Small intestine (tissue), 7 donors: ENCODE results near the gene RNU6-1. TPM values are rescaled to one million over a fixed set of nuclear protein-coding genes. Genes with fewer than 3 reads are reported as not detected.

Experiments used
- DNase-seq, 2 donors: peaks; one replicate each; pipeline versions ENCODE4 v3.0.0 to v3.0.0-alpha.2; 2013
- FAIRE-seq: peaks from 2 replicates; lab custom pipeline; 2012; peaks lifted over from hg19 to GRCh38; lab: Jason Lieb, UNC
- H3K27ac ChIP-seq, 3 donors: one replicate each; pipeline ENCODE4 v1.5.1; 2013; ENCODE audit warnings: low read length in 2 of 3, mild to moderate bottlenecking in 2 of 3, control low read depth in 1 of 3, inconsistent platforms in 1 of 3, low read depth in 1 of 3, moderate library complexity in 1 of 3
- H3K27me3 ChIP-seq, 3 donors: one replicate each; pipeline ENCODE4 v1.6.1; 2013; ENCODE audit warnings: low read length in 3 of 3, inconsistent platforms in 1 of 3; ENCODE audit not compliant: control insufficient read depth in 3 of 3, insufficient read depth in 3 of 3
- H3K36me3 ChIP-seq, 3 donors: one replicate each; pipeline ENCODE4 v1.6.1; 2013; ENCODE audit warnings: low read length in 3 of 3, inconsistent platforms in 1 of 3, low read depth in 1 of 3, mild to moderate bottlenecking in 1 of 3, moderate library complexity in 1 of 3; ENCODE audit not compliant: control insufficient read depth in 3 of 3, insufficient read depth in 2 of 3
- H3K4me1 ChIP-seq, 3 donors: one replicate each; pipeline ENCODE4 v1.6.1; 2013; ENCODE audit warnings: low read length in 2 of 3, inconsistent platforms in 1 of 3, low read depth in 1 of 3, mild to moderate bottlenecking in 1 of 3, moderate library complexity in 1 of 3; ENCODE audit not compliant: control insufficient read depth in 3 of 3, insufficient read depth in 2 of 3
- H3K4me3 ChIP-seq, 3 donors: one replicate each; pipeline ENCODE4 v1.5.1; 2013; ENCODE audit warnings: low read length in 3 of 3, control low read depth in 1 of 3, inconsistent platforms in 1 of 3, low read depth in 1 of 3, mild to moderate bottlenecking in 1 of 3, moderate library complexity in 1 of 3
- H3K9me3 ChIP-seq, 2 donors: one replicate each; pipeline ENCODE4 v1.6.1; 2013; ENCODE audit warnings: low read depth in 1 of 2, low read length in 1 of 2; ENCODE audit not compliant: control insufficient read depth in 2 of 2, insufficient read depth in 1 of 2
- WGBS, 3 donors: extraction: QIAGEN DNeasy Blood & Tissue Kit; methylation state at CpG; one replicate each; pipeline ENCODE4 v1.1.7; 2013; 5-methylcytosine and 5-hydroxymethylcytosine counted together
- polyA plus RNA-seq, 4 donors: library from polyadenylated mRNA; stranded (reverse) in 3 of 4; unstranded in 1 of 4; fragments of 200-250 nt in 3 of 4; fragments of 120-200 nt in 1 of 4; gene quantifications; one replicate each; pipeline versions ENCODE4 v1.2.1 to v1.2.3, GENCODE V29; 2013
- donor health status: healthy with polysubstance abuse.
- donor health status: control.
- donor health status: control.
- donor health status: Bipolar disorder and iron deficiency.
- donor health status: healthy.

RNU6-1 gene
- polyA plus RNA-seq, 4 donors: not detected

GRCh38 chr15:67882487-67883233 is 42.8 kb upstream of the RNU6-1 start:
- FAIRE-seq: no peak
- H3K27ac ChIP-seq: no peak overlapping the region
- WGBS, 3 donors: 77 to 82% (median 77%) methylated on average over 8 of the region's 8 CpGs
- no peaks in the 10 kb centered on the region for H3K9me3 ChIP-seq
- no peak overlapping the region for H3K4me3 ChIP-seq
- no peak for DNase-seq
- no peaks in the 10 kb centered on the region for H3K27me3 ChIP-seq
- H3K36me3 ChIP-seq: no peaks in the 10 kb centered on the region
- peaks cover 0 to 21% (median 2%) of the 10 kb centered on the region in 3 donors for H3K4me1 ChIP-seq

DNA sequence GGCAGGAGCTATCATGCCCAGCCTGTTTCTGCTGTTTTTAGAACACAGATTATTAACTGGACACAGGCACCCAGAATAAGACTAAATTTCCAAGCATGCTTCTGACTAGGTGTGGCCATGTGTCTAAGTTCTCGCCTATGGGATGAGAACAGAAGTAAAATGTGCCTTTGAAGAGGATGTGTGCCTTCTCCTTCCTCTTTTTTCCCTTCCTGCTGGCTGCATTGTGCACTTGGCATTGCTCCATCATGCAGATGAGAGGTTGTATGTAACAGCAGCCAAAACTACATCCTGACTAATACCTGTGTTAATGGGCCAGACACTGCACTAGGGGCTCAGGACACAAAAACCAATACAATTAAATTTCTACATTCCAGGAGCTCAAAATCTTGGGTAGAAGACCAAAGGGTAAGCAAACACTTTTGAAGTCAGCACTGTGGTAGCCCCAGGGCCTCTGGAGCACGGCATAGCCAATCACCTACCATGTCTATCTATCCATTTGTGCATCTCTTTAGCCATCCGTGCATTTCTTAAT is 40.9 kb upstream of the RNU6-1 start:
- no peaks in the 10 kb centered on the region for H3K27me3 ChIP-seq
- peak in 1 of 2 donors; percentile 27 for DNase-seq
- WGBS, 3 donors: 77 to 86% (median 78%) methylated on average over 3 of the region's 3 CpGs
- H3K4me3 ChIP-seq: no peak overlapping the region
- peaks cover 0 to 21% (median 2%) of the 10 kb centered on the region in 3 donors for H3K4me1 ChIP-seq
- no peak overlapping the region for H3K27ac ChIP-seq
- H3K36me3 ChIP-seq: no peaks in the 10 kb centered on the region
- no peaks in the 10 kb centered on the region for H3K9me3 ChIP-seq
- FAIRE-seq: no peak

- WGBS, 3 donors: 86 to 96% (median 93%) methylated on average over 11 of the region's 11 CpGs
- Histone ChIP-seq H3K4me1 (peaks cover 0 to 12% (median 2%) of the 10 kb centered on the region in 3 donors), H3K27me3 (no peaks in the 10 kb centered on the region), H3K36me3 (no peaks in the 10 kb centered on the region), H3K27ac (no peak overlapping the region), H3K4me3 (no peak overlapping the region), H3K9me3 (no peaks in the 10 kb centered on the region)
- no peak for DNase-seq
- no peak for FAIRE-seq
These were observed 39.7 kb upstream of the RNU6-1 start for GRCh38 chr15:67879440-67880129.

DNA sequence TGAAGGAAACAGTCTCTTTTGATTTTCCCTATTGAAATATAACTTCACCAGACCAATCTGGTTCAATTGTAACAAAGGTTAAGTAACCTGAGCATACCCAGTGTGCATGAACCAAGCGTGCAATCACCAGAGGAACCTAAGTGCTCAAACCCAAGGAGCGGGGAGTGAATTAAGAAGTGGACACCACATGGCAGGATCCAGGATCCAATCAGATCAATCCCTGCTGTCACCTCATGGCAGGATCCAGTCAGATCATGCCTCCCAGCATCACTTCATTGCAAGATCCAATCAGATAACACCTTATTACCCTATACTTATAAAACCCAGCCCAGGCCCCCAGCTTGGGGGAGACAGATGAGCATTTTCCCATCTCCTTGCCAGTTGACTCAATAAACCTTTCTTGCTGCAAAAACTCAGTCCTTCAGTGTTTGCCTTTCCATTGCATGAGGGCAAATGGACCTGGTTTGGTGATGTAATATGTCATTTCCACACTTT is 38.9 kb upstream of the RNU6-1 start:
- 86 to 98% (median 98%) methylated on average over 2 of the region's 2 CpGs for WGBS, 3 donors

DNA sequence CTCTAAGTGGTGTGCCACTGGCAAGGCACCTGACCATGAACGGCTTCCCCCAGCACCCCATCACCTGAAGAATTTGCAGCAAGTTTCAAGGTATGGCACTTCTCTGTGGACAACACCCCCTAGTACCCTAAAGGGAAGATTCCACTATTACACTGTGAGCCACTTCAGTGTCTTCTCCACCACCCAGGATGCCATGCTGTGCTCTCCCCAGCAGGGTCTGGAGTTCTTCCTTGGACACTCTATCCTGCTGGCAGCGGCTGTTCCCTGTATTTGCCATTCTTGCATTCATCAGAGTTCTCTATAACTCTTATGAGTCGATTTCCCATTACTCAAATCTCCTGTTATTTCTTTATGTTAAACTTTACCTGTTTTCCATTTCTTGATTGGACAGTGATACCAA is 33.9 kb upstream of the RNU6-1 start:
- no peaks in the 10 kb centered on the region for H3K4me1 ChIP-seq
- FAIRE-seq (no peak), DNase-seq (no peak)
- 90 to 94% (median 92%) methylated on average over 3 of the region's 3 CpGs for WGBS, 3 donors
- H3K36me3 ChIP-seq: no peaks in the 10 kb centered on the region
- H3K9me3 ChIP-seq: peaks cover 2 to 19% of the 10 kb centered on the region in 2 donors
- H3K27ac ChIP-seq: no peak overlapping the region
- no peaks in the 10 kb centered on the region for H3K27me3 ChIP-seq
- no peak overlapping the region for H3K4me3 ChIP-seq

More for the DNA sequence above, 38.9 kb upstream of the RNU6-1 start:
- FAIRE-seq (no peak), DNase-seq (no peak)
- Histone ChIP-seq H3K9me3 (peaks cover 0 to 1% of the 10 kb centered on the region in 2 donors), H3K4me3 (no peak overlapping the region), H3K27ac (no peak overlapping the region), H3K27me3 (no peaks in the 10 kb centered on the region), H3K36me3 (no peaks in the 10 kb centered on the region), H3K4me1 (peaks cover 0 to 5% (median 2%) of the 10 kb centered on the region in 3 donors)

GRCh38 chr15:67870868-67871408 is 31.1 kb upstream of the RNU6-1 start:
- peaks cover 2 to 19% of the 10 kb centered on the region in 2 donors for H3K9me3 ChIP-seq
- no peaks in the 10 kb centered on the region for H3K36me3 ChIP-seq
- H3K4me3 ChIP-seq: no peak overlapping the region
- H3K4me1 ChIP-seq: no peaks in the 10 kb centered on the region
- FAIRE-seq (no peak), DNase-seq (no peak)
- H3K27ac ChIP-seq: no peak overlapping the region
- no peaks in the 10 kb centered on the region for H3K27me3 ChIP-seq

- Histone ChIP-seq H3K27ac (no peak overlapping the region), H3K27me3 (no peaks in the 10 kb centered on the region), H3K4me3 (no peak overlapping the region), H3K4me1 (no peaks in the 10 kb centered on the region), H3K9me3 (peaks cover 2 to 19% of the 10 kb centered on the region in 2 donors), H3K36me3 (no peaks in the 10 kb centered on the region)
- 65 to 87% (median 85%) methylated on average over 3 of the region's 3 CpGs for WGBS, 3 donors
- DNase-seq (no peak), FAIRE-seq (no peak)
These were observed 29.9 kb upstream of the RNU6-1 start for GRCh38 chr15:67869701-67870100.

- H3K4me1 ChIP-seq: peaks cover 0 to 9% (median 0%) of the 10 kb centered on the region in 3 donors
- no peak overlapping the region for H3K4me3 ChIP-seq
- no peak overlapping the region for H3K27ac ChIP-seq
- FAIRE-seq (no peak), DNase-seq (no peak)
- WGBS, 3 donors: 83 to 86% (median 84%) methylated on average over 4 of the region's 4 CpGs
- H3K9me3 ChIP-seq: peaks cover 2 to 14% of the 10 kb centered on the region in 2 donors
- H3K36me3 ChIP-seq: no peaks in the 10 kb centered on the region
- no peaks in the 10 kb centered on the region for H3K27me3 ChIP-seq
These were observed 25.9 kb upstream of the RNU6-1 start for GRCh38 chr15:67865766-67866165.
